Stimulated activated CD8-positive, alpha-beta memory T cell treated with anti-CD3 and anti-CD28 coated beads, Interleukin-12 subunit alpha, Interleukin-12 subunit beta, amount 100 ng/mL, for 1 hour (primary cell): ENCODE data around the gene TTC19.
"Not testable (repeated sequence)": the region's sequence is repeated elsewhere in the genome, so short reads cannot be mapped to it uniquely, and the experiment has no call there.

Source experiments
- DNase-seq: peaks from one replicate; pipeline ENCODE4 v3.0.0-alpha.2; 2020; ENCODE audit warnings: low read depth

TTC19 gene

DNA sequence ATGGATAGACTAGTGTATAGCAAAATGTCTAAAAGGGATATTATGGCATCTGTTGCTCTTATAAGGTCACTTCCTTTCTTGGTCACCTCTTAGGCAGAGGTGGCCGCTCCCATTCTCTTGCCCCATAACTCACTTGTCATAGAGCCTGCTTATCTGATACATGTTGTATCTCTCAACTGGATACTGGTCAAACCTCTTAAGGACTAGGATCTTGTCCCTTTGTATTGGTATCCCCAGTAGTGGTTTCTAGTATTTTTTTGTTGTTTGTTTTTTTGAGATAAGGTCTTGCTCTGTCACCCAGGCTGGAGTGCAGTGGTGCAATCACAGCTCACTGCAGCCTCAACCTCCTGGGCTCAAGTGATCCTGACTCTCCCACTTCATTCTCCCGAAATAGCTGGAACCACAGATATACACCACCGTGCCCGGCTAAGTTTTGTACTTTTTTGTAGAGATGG lies 27.1 kb upstream of the TTC19 start:
- DNase-seq = no peak

DNA sequence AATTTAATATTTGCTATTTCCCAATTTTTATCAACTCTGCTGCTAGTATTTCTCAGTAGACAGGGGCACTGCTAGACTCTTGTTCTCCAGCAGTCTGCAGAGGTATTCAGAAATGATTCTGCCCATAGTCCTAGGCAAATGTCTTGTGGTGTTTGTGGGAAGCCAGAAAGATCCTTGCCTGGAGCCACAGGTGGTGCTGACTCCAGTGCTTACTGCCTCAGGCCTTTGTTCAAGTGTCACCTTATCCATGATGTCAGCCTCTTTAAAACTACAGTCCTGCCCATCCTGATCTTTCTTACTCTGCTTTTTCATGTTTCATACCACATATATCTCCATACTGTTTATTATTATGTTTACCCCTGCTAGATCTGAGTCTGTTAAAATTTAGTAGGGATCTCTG lies 26.6 kb upstream of the TTC19 start:
- DNase-seq = no peak

DNA sequence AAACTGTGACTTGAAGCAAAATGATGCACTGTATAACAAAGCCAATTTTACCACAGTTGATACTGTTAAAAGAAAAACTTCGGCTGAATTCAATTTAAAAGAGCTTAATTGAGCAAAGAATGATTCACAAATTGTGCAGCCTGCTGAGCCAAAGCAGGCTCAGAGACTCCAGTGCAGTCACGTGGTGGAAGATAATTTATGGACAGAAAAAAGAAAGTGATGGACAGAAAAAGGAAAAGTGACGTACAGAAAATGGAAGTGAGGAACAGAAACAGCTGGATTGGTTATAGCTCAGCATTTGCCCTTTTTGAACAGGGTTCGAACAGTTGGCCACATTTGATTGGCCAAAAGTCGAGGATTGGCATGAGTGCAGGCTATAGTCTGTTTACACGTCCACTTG lies 25.8 kb upstream of the TTC19 start:
- DNase-seq = no peak

DNA sequence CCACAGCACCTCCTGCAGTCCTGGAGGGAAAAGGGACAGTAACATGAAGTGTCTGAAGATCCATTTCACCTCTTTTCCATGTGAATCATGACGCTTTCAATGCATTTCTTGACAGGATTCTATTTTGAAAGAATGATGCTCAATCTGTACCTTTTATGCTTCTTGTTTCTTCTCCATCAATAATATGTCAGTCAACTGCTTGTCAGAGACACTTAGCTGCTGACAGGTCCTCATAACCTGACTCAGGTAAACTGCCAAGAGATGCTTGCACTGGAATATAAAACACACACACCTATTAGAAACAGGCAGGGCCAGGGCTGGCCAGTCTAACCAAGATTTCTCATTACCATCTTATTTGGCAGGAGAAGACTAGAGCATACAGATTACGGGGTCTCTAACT lies 21.7 kb upstream of the TTC19 start:
- no peak for DNase-seq

DNA sequence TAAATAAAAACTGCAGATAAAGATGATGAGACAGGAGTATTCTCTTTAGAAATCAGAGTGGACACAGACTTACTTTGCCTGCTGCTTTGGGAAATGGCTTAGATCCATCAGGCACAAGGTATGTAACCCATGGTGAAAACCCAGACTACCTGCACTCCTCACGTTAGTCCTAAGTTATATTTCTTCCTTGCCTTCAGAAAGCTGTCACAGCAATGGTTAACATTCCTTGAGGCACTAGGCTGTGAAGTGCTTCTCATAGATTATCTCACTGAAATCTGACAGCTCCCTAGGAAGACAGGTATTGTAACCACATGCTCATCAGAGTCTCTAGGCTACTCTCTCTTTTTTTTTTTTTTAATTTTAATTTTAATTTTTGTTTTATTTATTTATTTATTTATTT lies 21.0 kb upstream of the TTC19 start:
- no peak for DNase-seq

DNA sequence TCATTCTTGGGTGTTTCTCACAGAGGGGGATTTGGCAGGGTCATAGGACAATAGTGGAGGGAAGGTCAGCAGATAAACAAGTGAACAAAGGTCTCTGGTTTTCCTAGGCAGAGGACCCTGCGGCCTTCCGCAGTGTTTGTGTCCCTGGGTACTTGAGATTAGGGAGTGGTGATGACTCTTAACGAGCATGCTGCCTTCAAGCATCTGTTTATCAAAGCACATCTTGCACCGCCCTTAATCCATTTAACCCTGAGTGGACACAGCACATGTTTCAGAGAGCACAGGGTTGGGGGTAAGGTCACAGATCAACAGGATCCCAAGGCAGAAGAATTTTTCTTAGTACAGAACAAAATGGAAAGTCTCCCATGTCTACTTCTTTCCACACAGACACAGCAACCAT lies 20.6 kb upstream of the TTC19 start:
- not testable (repeated sequence) for DNase-seq

DNA sequence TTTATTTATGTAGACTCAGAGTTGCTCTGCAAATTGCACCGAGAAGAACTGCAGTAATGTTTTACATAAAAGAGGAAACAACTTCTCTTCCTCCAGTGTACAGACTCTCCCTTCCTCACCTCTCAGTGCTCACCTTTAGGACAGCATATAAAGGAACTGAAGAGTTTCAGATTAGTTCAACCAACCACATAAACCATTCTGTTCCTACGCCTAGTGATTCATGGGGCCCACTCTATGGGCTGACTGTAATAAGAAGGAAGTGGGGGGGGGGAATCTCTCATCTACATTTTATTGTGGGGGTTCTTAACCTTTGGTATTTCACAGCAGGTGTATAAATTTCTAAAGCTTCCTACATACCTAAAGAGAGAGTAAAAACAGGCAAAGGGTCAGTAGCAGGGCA lies 18.4 kb upstream of the TTC19 start:
- no peak for DNase-seq

DNA sequence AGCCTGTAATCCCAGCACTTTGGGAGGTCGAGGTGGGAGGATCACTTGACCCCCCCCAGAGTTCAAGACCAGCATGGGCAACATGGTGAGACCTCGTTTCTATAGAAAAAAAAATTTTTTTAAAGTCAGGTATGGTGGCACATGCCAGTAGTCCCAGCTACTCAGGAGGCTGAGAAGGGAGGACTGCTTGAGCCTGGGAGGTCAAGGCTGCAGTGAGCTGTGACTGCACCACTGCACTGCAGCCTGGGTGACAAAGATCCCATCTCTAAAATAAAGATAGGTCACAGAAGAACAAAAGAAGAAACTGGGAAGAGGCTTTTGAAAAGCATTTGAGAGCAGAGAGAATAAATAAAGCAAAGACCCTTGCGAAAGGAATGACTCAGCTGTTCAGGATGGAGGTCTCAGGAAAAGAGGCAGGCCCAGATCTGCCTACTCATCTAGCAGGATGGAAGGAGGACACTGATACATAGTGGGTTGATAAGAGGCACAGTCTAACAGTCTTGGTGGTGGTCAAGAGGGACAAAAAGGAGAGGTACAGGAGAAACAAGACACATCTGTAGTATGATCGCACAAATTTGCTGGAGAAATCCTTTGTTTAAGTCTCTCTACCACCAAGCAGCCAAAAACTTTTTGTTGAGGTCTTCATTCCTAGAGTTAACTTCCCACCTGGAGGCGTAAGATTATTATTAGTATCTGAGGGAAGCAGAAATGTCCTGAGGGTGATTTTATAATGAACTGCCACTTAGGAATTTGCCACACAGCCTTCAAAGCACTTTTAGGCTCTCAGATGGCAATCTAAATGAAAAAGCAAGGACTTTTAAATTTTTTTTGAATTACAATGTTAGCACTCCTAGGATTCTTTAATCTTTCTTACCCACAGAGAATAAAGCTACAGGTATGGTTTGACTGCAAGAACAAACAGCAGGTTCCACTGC lies 17.7 kb upstream of the TTC19 start:
- no peak for DNase-seq

DNA sequence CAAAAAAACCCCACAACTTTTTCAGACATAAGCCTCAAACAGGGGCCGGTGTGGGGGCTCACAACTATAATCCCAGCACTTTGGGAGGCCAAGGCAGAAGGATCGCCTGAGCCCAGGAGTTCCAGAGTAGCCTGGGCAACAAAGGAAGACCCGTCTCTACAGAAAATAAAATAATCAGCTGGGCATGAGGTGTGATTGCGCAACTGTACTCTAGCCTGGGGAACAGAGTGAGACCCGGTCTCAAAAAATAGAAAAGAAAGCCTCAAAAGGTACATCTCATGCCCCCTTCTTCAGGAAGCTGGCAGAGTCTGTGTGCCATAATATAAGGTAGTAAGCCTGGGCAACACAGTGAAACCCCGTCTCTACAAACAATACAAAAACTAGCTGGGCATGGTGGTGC lies 3.3 kb upstream of the TTC19 start:
- no peak for DNase-seq

DNA sequence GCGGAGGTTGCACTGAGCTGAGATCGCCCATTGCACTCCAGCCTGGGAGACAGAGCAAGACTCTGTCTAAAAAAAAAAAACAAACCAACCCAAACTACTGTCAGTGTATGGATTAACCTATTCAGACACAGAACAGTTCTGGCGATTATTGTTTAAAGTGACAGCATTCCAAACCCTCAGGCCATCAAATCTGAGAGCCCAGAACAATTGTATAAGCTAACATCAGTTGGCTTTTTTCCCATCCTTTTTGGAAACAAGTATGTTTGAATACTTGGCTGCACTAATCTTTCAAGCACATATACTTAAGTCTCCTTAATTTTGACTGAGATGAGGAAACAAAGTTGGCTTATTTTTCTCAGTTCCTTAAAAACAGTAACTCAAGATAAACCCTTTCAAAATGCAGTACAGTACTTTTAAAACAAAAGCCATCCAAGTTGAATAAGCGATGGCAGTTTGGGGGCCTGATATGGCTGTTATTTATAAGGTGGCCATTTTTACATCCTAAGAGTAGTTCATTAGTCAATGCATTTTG lies 1.5 kb upstream of the TTC19 start:
- DNase-seq = no peak

DNA sequence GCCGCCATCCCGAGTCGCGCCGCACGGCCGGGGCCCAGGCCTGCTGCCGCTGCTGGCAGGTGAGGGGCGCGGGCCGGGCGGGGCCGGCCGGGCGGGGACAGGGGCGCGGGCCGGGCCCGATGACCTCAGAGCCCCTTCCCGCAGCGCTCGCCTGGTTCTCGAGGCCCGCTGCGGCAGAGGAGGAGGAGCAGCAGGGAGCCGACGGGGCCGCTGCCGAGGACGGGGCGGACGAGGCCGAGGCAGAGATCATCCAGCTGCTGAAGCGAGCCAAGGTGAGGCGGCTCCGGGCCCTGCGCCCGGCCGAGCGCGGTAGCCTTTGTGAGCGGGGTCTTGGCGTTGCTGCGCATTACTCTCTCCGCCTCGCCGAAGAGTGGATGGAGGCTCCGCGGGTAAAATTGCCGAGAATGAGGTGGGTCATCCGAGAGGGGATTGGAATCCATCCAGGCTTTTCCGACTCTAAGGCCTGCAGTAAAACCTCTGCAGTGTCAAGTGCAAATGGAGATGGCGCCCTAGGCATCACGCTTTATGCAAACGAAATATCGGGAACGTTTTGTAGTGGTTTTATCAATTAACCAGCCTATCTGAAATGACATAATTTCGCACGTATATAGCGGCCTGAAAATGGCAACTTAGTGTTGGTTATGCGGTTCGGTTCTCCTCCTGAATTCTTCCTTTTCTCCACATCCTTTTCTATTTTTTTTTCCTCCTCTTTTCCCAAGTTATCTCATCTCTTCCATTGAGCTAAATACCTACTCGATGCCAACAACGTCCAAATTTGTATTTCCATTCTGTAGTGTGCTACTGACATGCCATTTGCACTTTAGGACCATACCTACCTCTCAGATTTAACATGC lies 577 bp downstream of the TTC19 start:
- DNase-seq = no peak

DNA sequence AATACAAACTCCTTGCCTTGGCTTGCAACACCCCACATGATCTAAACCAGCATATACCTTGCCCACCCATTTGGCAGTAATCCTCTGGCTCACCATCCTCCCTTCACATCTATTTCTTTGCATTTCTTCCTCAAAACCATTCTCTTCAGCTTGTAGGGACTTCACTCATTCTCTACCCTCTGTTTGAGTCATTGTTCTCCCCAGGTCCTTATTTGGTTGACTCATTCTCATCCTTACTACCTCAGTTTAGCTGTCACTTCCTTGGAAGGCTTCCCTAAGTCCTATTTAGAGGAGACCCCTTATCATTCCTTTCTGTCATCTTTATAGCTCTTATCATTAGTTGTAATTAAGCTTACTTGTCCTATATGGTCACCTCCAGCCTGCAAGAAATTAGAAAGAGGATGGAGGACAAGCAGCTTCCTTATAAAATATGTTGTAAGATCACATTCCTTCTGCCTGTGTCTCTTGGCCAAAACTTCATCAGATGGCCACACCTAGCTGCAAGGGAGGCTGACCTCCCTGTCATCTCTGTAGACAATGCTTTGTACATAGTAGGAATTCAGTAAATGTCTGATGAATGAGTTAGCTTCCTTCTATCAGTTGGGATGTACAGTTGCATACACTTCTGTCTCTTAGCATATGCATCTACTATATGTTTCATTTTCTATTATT lies 1.7 kb downstream of the TTC19 start:
- DNase-seq = no peak

DNA sequence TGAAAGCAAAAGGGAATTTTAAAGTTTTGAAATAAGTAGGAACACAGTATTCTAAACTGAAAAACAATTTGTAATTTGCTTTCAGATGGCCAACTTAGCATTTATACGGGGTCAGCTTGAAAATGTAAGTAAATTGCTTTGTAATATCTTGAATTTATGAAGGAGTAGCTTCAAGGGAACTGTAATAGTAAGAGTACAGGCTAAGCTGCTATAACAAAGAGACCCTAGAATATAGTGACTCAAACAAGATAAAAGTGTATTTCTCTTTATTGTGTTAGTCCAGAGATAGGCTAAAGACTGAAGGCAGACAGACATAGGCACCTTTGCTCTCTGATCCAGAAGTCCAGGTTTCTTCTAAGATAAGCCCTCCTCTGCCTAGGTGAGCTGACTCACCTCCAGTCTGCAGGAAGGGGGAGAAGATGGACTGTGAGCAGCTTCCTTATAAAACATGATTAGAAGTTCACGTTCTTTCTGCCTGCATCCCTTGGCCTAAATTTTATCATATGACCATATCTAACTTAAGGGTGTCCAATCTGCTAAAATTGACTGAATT lies 3.2 kb downstream of the TTC19 start:
- no peak for DNase-seq

DNA sequence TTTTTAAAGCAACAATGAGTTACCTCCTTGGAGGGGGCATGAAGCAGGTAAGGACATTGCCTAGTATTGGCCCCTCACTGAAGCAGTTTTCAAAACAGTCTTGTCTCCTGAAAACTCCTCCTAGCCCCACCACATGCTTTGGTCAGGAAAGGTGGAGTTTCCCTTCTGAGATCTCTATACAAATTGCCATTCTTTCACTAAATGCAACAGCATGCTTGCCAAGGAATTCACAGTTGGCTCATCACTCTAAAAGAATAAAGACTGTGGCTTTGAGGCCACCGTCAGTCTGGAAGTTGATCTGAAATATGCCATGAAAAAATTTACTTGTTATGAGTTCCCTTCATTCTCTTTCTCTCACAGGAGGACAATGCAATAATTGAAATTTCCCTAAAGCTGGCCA lies 4.2 kb downstream of the TTC19 start:
- no peak for DNase-seq

DNA sequence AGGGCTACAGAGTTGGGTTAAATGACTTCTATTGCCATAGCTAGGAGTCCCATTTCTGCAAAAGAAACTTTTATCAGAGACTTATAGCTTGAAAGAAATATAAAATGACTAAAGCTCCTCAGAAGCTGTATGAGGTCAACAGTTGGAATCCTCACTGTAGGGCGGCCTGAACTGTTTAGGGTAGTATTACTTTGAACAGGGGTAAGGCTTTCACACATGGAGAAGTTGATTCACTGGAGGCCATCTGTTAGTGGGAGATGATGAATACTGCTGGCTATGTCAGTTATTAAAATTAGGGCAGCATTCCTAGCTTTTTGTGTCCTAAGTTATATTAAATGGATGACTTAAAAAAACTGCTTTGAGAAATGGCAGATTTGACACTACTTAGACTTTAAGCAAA lies 6.0 kb downstream of the TTC19 start:
- no peak for DNase-seq

DNA sequence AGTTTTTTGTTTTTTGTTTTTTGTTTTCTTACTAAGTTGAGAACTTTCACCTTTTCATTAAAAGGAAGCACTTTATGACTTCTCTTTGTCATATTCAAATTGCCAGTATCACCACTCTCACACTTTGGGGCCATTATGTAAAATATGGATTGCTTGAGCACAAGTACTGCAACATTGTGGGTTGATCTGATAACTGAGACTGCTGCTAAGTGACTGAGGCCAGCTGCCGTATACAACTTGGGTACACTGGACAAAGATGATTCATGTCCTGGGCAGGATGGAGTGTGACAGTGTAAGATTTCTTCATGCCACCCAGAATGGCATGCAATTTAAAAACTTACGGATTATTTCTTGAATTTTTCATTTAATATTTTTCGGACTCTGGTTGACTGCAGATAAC lies 7.8 kb downstream of the TTC19 start:
- DNase-seq = no peak

DNA sequence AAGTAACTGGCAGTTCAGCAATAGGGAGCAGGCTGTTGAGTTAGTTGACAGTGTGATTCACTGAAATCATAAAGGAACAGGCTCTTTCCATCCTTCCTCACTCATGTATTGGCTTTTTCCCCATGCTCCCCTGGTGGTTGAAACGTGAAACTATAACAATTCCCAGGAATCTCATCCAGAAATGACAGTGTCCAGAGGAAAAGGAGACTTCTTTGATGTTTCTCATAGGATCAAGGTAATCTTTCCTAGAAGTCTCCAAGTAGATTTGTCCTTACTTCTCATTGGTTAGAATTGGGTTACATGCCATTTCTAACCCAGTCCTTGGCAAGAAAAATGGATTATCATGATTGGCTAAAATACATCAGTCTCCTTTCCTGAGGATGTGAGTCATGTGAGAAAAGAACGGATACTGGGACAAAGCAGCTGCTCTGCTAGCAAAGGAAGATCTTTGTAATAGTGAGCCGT lies 14.4 kb downstream of the TTC19 start:
- no peak for DNase-seq

DNA sequence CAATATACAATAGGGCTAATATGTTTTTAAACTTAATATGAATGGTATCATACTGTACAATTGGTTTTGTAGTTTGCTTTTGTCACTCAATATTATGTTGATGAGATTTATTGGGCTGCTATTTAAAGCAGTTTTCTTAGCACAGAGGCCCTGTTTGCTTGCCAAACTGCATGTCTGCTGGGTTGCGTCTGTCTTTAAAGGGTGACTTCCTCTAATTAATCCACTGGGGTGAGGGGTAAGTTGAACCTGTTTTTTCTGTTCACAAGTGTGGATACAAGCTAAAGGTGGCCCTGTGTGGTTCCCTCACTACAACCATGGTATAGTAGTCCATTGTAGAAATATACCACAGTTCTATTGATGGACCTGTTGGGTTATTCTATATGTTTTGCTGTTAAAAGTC lies 19.7 kb downstream of the TTC19 start:
- no peak for DNase-seq

DNA sequence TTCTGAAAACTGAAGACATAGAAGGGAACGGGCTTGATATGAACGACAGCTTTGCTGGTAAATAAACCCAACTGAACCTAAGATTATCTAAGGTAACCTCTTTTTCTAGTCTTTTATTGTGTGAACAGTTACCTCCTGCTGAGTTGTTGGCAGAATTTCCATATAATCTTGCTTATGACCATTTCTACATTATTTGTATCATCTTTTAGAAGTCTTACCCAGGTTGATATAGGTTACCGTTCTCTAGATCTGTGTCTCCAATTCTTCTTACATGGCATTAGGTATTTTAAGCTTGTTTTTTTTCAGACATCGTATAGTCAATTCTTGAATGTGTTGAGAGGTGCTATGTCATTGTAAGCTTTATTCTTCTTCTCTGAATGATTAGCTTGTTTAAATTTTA lies 24.3 kb downstream of the TTC19 start:
- no peak for DNase-seq

DNA sequence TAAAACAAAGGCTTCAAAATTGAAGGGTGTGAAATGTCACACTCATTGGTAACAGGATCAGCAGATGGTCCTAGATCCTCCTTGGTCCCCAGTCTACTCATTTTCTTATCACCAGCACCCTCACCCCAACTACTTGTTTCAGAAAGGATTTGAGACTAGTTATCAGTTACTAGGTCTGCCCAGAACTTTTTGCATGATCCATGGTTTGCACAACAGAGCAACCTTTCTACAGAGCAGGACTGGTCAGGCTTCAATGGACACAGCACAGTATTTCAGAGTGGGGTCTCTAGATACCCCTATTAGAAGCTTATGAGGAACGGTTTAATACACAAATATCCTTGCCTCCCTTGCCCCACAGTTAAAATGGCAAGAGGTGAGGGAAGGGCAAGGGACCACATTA lies 25.6 kb downstream of the TTC19 start:
- no peak for DNase-seq

DNA sequence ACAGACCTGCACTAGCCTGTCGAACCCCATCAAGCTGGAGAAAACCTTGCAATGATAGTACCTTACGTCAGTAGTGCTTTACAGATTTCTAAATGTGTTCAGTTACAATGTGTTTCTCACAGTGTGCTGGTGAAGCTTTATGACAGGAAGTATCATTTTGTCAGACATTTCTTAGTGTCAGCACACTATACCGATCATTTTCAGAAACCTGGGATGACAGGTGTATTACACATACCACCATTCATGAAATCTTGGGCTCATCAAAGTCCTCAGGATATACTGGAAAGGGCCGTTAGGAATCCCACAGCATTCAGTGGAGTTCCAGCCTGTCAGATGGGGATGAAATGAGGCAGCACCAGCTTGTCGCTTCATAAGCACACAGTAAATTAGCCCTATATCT lies 27.3 kb downstream of the TTC19 start:
- DNase-seq = no peak
